HS-5 (cell line): ENCODE results near the gene CFAP65.

Experiments
- DNase-seq: peaks from one replicate; pipeline ENCODE4 v3.0.0-alpha.2; 2012; ENCODE audit warnings: low read depth

CFAP65 gene

DNA sequence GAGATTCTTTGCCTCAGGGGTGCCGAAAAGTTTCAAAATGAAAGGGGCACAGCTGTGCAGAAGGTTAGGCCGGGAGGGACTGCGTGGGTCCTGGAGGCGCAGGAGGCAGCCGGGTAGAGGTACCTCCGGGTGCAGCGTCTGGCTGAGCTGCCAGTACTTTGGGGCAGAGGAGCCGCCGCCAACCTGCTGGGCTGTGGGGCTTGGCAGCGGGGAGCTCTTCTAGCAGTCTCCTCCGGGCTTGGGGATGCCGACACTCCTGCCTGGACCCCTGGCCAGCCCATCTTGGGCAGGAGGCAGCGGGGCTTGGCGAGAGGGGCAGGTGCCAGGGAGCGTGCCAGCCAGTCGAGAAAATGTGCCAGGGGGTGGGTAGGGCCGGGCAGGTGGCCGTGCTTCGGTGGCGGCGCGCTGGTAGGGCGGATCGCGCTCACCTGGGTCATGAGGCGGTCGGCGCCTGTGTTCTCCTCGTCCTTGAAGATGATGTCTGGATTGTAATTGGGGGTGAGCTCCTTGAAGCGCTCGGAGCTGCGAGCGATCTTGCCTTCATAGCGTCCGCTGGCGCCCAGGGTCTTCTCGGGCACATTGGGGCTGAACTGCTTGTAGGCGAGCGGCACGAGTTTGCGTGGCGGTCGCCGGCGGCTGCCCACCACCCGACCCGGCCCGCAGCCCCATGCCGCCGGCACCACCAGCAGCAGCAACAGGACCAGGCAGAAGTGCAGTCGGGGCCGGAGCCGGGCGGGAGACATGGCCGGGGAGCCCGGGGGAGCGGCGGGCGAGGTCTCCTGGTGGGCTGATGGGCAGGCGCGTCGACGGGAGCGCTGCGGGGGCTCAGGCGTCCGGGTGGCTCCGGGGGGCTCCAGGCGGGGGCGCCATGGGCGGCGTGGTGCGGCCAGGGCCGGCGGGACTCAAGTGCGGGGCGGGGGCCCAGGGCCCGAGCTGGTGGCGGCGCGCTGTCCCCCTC is 18.7 kb upstream of the CFAP65 start:
- DNase-seq, result no peak

- no peak for DNase-seq
Measured at GRCh38 chr2:219059375-219059724, 18.0 kb upstream of the CFAP65 start.

DNA sequence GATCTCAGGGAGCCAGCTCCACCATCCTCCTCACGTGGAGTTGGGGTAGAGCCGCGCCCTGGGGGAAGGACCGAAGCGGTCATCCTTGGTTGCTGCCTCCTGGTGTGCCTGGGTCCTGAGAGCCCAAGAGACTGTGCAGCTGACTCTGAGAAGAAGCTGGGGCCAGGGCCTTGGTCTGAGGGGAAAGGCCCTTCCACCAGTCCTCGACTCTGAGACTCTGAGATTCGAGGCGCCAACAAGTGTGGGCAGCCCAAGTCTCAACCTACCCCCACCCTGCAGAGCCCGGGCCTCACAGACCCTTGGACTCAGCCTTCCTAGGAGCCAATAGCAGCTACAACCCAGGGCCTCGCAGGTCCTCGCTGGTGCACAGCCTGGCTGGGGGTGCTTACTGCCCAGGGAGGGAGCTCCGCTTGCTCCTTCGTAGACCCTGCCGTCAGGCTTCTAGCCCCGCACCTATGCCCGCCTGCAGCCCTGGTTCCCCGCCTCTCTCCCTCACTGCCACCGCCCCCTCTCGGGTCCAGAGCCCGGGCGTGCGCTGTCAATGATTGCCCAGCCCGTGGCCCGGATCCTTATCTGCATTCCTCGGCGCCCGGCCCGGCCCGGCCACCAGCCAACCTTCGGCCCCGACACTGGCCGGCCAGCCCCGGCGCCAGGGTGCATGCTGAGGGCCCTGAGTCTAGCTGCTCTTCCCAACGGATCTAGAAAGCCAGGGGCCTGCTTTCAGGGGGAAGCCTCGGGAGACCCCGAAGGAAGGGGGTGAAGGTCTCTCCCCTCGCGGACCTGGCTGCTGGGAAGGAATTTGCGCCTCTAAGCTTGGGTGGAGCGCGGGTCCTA is 17.4 kb upstream of the CFAP65 start:
- DNase-seq, result no peak

GRCh38 chr2:219057709-219058540 is 16.6 kb upstream of the CFAP65 start:
- no peak for DNase-seq

DNA sequence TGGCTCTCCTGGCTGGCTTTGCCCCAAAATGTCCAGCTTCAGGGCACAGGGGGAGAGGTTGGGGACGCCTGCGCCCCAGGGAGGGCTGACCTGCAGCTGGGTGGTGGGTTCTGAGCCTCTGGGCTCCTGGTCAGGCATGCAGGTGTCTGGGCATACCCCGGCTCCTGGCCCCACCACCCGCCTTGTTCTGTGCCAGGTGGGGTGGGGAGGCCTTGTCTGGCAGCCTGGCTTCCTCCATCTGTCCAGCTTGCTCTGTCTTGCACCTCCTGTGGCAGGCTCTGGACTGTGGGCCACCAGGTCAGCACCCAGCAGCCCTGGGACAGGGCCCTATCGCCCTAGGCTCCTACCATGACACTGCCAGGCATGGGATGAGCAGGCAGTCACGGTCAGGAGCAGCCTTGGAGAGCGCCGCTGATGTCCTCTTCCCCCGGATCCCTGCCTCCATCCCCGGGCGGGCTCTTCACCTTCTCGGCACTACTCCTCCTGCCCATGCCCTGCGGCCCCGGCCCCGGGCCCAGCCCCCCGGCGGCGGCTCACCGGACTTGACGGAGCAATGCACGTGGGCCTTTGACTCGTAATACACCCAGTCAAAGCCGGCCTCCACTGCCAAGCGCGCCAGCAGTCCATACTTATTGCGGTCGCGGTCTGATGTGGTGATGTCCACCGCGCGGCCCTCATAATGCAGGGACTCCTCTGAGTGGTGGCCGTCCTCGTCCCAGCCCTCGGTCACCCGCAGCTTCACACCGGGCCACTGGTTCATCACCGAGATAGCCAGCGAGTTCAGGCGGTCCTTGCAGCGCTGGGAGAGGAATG is 15.8 kb upstream of the CFAP65 start:
- DNase-seq, result no peak

DNA sequence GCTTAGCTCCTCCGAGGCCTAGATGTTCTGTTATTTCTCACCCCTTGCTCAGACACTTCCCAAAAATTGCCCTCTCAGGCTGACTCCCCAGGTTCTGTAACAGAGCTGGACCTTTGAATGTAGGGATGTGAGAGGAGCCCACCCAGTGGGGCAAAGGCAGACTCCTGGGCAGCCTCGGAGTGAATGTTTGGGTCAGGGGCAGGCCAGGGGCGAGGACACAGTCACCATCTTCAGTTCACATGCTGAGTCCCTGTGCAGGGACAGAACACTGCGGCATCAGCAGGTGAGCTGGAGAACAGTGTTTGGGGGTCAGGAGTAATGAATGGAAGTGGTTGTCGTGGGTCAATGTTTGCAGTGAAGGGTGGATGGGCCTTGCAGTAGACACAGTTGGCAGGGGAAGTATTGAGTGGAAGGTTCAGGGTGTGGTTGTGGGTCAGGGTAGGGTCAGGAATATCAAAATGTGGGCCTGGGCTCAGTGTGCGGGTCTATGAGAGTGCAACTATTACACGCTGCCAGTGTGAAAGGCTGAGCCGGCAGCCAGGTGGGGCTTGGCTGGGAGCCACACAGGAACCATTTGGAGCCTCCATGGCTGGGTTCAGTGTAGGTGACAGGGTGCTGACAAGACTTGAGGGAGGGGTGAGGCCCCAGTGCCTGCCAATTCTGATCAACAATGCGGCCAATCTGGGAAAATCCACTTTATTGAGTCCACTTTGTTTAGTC is 15.0 kb upstream of the CFAP65 start:
- DNase-seq, result no peak

DNA sequence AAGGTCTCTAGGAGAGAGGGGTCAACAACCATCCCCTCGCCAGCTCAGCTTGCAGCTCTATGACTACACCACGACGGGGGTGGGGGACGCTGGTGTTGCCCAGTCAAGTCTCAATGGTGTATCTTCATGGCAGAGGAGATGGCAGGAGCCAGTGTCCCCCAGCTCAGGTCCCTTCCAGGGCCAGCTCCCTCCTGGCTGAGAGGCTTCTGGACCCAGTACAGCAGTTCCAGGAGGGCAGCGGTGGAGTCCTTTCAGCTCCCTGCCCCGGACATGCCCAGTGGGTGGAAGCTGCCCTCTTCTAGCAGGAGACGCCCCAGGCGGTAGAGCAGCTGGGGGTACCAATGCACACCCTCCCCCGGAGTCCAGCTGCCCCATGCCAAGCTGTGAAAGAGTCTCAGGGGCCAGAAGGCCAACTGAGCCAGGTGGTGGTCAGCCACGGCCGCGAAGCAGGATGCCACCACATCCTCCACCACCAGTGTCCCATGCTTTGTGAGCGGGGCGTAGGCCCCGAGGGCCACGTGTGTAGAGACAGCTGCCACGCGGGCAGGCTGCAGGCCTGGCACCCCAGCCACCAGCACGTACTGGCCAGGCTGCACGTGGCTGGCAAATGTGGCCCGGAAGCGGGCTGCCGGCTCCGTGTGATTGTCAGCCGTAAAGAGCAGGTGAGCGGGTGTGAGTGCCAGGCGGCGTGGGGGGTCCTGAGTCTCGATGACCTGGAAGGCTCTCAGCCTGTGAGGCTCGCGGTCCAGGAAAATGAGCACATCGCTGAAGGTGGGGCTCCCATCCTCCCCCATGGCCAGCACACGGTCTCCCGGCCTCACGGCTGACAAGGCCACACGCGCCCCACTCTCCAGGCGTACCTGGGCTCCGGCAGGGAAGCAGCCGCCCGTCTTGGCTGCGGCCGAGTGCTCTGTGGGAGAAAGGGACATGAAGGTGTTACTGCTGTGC is 13.9 kb upstream of the CFAP65 start:
- DNase-seq, result no peak

DNA sequence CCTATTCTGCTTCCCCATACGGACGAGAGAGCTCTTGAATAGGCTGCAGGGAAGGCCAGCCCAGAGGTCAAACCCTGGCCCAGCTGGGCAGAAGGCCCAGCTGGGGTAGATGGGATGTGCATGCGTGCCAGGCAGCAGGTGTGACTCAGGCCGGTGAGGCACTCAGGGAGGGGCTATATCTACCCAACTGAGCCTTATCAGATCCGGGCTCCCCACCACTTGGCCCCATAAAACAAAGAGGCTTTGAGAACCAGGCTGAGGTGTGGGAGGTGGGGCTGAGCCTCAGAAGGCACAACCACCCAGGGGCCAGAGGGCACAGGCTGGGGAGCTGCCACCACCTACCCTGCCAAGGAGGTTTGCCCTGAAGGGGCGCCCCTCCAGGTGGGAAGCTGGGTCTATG is 8.0 kb upstream of the CFAP65 start:
- no peak for DNase-seq

DNA sequence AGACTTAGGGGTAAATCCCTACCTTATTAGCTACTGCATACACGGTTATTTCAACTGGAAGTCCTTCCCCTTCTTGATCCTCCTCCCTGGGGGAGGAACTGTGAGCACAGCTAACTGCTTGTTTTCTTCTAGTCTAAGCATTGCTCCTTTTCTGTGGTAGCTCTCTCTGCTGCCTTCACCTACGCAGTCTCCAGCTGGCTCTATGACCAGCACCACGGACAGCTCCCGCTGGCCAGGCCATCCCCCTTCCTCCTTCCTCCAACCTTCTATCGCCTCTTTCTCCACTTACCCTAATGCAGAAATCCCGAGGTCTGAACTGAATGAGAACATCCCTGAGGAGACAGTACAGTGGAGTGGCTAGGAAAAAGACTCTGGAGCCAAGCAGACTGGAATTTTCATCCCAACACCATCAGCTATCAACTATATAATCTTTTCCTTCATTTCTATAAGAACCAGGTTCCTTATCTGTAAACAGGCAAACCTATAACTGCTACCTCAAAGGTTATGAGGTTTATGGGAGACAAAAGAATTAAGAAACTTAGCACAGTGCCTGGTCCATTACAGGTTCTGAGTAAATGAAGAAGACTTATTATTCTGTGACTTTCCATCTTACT is 4.7 kb upstream of the CFAP65 start:
- DNase-seq, result no peak

DNA sequence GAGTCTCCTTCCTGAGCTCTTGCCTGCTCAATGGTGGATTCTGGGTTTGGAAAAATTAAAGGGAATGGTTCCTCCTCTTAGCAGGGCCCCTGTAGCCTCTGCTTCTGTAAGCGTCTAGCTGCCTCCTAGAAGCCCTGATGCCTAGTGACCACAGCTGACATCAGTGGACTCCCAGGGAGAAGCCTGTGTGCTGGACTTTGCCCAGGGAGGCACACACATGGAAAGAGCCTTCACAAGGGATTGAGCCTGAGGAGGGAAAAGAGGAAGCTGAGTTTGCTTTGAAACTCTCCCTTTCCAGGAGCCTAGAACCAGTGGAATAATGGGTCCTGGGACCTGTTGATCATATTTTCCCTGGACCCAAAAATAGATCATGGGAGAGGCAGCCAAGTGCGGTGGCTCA is 1.4 kb upstream of the CFAP65 start:
- DNase-seq, result no peak

DNA sequence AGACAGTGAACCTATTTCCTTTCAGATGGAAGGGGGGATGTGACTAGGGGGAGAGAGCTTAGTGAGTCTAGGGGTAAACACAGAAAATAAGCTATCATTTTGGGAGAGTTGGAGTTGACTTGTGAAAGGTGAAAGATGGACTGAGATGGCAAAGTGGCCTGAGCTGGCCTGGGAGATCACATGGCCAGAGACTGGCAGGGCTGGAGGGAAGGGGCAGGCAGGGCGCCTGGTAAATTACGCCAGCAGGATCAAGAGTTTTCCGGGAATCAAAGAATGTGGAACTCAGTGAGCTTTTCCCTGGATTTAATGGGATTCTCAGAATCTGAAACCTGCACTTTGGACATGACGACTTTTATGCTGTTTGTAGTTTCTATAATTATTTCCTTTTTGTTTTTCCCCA is 841 bp upstream of the CFAP65 start:
- no peak for DNase-seq

GRCh38 chr2:219038600-219038999 is 2.7 kb downstream of the CFAP65 start:
- DNase-seq, result no peak

- no peak for DNase-seq
Measured at GRCh38 chr2:219037783-219038499, 3.4 kb downstream of the CFAP65 start.

DNA sequence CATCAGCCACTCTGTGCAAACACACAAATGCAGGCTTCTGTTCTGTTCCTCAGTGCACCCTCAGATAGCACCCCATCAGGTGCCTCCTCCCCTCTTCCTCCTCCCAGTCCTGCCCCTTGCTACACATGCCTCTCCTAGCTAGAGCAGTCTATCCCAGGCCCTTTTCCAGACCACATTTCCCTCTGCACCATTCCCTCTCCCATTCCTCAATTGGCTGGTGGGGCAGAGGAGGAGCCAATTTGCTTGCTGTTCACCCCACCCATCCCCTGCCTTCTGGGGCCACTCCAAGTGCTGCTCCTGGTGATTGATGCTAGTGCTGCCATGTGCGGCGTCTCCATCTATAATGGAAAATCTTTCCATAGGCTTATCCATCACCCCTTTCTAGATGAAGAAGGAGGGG is 5.4 kb downstream of the CFAP65 start:
- no peak for DNase-seq

DNA sequence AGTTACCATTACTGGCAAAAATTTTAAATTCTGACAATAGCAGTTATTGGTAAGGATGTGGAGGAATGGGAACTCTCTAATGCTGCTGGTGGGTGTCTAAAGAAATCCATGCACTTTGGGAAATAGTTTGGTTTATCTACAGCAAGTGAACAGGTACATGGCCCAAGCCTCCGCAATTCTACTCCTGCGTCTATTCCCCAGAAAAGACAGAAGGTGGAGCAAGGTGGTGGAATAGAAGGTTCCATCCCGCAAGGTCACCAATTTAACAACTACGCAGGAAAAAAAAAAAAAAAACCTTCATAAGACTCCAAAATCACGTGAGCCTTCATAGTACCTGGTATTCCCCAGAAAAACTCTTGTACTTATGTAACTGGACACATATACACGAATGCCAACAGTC is 6.5 kb downstream of the CFAP65 start:
- DNase-seq, result no peak

- DNase-seq, result no peak
Measured at GRCh38 chr2:219032051-219032745, 9.1 kb downstream of the CFAP65 start.

DNA sequence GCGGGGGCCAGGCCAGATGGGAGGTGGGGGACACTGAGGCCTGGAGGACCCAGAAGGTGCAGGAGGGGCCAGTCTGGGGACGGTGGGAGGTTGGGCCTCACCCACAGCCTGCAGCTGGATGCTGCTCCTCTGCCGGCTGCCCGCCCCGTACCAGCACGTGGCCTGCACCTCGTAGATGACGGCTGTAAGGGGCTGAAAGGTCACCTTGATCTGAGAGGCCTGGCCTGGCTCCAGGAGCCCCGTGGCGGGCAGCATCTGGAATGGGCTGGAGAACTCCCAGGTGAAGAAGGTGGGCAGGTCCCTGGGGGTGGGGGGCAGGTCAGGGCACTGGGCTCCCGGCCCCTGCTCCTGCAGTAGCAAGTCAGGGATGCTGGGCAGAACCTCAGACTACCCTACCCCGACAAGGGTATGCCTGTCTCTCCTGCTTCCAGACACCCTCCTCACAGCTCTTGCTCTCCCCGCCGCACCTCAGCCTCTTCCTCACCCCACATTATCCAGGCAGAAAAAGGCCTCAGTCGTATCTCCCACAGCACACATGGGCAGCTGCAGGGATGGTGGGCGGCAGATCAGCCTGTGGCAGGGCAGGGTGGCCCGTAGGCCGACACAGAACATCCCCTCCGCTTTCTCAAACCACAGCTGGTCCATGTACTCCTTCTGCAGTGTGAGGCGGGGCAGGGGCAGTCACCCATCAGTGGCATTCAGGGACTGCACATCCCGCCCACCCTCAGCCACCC is 10.1 kb downstream of the CFAP65 start:
- DNase-seq, result no peak
